HG02759 (cell line): ENCODE measurements around the gene SIGLEC7.
"Not testable (repeated sequence)": the region's sequence is repeated elsewhere in the genome, so short reads cannot be mapped to it uniquely, and the experiment has no call there.

ENCODE experiments used
- ATAC-seq: cut with Tn5 transposase; IDR thresholded peaks from one replicate; pipeline ENCODE4 v1.9.1; 2021; ENCODE audit warnings: mild to moderate bottlenecking, moderate library complexity; ENCODE audit not compliant: unreplicated experiment

The SIGLEC7 gene

DNA sequence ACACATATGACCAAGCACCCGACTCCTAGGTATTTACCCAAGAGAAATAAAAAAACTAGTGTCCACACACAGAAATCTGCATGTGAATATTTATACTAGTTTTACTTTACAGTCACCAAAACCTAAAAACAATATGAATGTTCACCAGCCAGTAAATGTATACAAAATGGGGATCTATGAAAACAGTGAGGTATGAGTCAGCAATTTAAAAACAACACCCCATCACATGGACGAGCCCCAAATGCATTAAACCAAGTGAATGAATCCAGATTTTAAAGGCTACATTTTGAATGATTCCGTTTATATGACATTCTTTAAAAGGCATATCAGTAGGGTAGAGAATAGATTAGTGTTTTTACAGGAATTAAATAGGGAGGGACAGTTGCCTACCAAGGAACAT is 22.1 kb downstream of the SIGLEC7 start:
- no peak for ATAC-seq

DNA sequence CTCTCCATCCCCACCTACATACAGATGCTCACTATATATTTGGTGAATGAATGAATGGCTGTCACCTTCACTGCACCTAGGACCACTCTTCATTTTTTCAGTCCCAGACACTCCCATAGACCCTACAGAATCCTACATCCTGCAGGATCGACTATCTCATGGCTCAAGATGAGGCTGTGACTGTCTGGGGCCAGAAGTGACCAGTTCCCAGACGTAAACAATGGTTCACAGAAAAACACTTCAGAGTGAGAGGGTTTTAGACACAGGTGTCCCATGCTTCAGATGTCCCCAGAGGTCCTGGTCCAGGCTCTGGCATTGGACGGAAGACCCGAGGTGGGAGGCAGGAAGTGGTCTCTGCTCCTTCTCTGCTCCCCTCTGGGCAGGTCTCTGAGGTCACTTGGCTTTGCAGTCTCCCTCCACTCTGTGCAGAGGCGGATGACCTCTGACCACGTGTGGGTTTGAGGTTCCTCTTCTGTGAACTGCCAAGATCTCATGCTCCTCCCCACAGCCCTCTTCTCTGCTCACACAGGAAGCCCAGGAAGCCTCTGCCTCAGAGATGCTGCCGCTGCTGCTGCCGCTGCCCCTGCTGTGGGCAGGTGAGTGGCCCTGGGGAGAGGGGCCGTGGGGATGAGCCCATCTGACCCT is 24.9 kb downstream of the SIGLEC7 start:
- ATAC-seq = no peak

DNA sequence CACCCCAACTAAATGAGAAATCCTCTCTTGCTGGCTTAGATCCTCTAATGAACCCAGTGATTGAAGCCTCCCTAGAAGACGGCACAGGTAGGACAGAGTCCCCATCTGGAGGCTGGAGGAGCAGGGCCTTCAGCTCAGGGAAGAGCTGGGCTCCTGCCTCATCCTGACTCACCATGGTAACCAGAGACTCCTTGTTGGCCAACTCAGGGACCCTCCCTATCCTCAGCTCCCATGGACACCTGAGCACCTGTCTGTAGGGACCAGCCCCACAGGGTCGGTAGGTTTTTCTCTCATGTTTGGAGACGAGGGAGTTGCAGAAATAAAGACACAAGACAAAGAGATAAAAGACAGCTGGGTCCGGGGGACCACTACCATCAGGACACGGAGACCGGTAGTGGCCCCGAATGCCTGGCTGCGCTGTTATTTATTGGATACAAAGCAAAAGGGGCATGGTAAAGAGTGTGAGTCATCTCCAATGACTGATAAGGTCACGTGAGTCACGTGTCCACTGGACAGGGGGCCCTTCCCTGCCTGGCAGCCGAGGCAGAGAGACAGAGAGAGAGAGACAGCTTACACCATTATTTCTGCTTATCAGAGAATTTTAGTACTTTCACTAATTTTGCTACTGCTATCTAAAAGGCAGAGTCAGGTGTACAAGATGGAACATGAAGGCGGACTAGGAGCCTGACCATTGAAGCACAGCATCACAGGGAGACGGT is 26.6 kb downstream of the SIGLEC7 start:
- ATAC-seq = no peak

DNA sequence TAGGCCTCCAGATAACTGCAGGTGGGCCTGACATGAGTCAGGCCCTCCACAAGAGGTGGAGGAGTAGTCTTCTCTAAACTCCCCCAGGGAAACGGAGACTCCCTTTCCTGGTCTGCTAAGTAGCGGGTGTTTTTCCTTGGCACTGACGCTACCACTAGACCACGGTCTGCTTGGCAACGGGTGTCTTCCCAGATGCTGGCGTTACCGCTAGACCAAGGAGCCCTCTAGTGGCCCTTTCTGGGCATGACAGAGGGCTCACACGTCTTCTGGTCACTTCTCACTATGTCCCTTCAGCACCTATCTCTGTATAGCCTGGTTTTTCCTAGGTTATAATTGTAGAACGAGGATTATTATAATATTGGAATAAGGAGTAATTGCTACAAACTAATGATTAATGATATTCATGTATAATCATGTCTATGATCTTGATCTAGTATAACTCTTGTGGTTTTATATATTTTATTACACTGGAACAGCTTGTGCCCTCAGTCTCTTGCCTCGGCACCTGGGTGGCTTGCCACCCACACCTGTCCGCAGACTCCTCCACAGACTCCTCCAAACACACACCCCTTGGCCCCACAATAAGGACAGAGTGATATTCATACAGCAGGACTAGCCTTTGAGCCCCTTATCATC is 27.3 kb downstream of the SIGLEC7 start:
- not testable (repeated sequence) for ATAC-seq

DNA sequence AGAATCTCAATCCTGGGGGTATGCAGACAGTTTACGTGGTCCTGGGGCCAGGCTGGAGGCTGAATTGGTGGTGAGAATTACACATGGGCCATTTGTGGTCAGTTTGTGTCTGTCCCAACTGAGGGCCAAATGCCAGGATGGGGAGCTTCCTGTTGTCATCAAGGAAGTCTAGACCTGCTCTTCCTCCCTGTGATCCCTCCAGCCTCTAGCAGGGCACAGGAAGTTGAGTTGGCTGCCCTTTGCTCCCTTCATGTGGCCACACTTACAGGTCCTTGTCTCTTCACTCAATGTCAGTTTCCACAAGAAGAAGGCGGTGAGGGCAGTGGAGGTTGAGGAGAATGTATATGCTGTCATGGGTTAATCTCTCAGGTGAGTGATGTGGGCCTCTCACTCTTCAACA is 30.1 kb downstream of the SIGLEC7 start:
- no peak for ATAC-seq

DNA sequence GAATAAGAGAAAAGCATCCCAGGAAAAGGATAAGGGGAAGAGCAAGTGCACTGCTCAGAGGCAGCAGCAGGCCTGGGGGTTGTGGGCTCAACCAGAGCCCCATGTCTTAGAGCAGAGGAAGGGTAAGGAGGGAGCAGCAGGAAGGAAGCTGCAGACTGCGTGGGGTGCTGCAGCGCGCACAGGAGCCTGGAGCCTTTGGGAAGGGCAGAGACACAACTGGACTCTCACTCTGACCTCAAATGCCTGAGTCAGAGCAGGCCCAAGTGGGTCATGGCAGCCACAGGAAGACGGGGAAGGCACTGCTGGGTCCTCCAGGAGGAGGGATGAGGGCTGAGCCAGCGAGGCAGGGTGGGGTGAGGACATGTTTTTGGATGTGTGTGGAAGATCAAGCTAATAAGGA is 31.6 kb downstream of the SIGLEC7 start:
- no peak for ATAC-seq

DNA sequence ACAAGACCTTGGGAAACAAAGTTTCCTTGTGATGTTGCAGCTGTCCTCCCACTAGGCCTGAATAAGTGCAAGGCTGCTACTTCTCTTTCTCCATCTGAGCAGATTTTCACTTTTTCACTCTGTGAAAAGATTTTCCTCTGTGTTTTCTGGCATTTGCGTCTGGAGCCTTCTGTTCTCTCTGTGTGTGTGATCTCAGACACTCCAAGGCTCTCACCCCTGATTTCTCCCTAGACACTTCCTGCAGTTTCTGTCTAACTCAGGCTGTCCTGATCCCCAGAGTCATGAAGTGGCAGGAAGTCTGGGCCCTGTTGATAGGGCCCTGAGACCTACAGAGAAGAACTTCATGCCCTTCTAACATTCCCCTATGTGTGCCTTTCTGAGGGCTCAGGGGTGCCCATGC is 37.2 kb downstream of the SIGLEC7 start:
- no peak for ATAC-seq

DNA sequence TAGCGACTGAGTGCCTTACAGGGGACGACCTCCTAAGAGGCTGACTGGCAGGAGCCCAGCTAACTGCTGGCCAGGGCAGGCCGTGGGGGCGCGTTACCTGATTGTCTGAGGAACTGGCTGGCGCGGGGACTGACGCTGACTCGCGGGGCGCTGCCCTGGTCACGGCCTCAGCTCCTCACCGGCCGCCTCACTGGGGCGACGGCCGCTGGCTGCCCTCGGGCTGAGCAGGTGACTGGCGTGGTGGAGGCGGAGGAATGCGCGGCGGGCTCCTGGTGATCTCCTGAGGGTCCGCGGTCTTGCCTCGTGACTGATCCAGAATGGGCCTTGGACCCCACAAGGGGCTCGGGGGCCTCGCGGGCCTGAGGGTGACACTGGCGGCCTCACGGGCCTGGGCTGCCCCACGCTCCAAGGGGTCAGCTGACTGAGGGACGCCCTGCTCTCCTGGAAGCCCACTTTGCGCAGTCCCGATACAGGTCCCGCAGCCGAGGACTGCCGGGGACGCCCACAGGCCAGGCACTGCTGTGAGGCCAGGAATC is 39.3 kb downstream of the SIGLEC7 start:
- ATAC-seq = no peak

DNA sequence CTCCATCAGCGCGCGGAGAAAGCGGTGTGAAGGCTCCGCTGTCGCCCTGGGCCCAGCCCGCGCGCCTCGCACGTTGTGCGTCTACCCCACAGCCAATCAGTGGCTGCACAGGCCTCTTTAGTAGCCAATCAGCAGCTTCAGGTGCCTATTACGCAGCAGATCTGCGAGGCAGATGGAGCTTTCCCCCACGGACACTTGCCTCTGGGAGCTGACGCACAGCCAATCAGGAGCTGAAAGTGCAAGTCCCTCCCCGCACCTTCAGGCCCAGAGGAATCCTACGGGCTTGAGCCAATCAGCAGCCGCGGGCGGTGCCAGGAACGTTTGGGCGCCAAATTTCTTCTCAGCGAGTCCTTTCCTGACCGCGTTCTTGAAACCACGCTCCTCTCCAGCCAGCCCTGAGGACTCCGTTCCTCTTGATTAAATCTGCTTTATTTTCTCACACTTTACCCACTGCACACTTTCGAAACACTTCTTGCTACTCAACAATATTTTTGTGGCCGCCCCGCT is 39.9 kb downstream of the SIGLEC7 start:
- no peak for ATAC-seq

DNA sequence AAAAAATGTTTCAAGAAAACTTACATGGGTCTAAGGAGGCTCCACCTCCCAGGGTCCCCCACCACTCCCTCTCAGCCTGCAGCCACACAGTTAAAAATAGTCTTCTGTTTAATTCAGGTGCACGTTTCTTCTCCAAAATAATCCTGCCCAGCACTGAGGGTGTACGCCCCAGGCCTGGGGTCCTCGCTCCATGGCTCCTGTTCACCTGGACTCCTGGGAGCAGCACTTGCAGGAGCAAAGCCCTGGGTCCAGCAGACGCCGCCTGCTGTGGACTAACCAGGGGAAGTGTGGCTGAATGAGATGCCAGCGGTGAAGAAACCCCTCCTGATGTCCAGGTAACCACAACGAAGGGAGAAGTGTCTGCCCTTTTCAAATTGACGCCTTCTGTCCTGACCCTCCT is 41.5 kb downstream of the SIGLEC7 start:
- ATAC-seq = no peak

DNA sequence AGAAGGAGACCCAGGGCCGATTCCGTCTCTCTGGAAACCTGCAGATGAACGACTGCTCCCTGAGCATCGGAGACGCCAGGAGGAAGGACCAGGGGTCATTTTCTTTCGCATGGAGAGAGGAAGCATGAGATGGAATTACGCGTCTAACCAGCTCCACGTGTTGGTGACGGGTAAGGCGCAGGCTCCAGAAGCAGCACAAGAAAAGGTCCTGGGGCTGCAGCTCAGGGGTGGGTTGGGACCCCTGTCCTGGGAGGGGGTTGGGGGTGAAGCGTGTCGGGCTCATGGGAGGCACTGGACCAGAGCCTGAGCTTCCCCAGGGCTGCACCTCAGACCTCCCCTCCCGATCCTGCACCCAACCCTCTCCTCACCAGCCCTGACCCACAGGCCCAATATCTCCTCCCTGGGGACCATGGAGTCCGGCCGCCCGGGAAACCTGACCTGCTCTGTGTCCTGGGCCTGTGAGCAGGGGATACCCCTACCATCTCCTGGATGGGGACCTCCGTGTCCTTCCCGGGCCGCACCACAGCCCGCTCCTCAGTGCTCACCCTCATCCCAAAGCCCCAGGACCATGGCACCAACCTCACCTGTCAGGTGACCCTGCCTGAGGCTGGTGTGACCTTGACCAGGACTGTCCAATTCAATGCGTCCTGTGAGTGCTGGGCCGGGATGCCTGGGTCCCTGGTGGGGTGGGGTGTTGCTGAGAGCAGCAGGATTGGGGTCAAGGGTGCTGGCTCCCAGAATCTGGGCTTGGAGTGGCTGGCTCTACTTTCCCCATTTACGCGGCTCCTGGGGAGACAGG is 43.2 kb downstream of the SIGLEC7 start:
- no peak for ATAC-seq

DNA sequence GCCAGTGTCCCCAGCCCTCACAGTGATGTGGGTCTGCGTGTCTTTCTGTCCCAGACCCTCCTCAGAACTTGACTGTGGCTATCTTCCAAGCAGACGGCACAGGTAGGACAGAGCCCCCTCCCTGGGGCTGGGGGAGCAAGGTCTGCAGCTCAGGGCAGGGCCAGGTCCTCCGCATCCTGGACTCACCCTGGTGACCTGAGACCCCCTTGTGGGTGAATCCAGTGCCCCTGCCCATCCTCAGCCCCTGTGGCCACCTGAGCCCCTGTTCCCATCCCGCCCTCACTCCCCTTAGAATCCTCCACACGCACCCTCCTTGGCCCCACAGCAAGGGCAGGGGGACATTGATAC is 43.7 kb downstream of the SIGLEC7 start:
- ATAC-seq = no peak

DNA sequence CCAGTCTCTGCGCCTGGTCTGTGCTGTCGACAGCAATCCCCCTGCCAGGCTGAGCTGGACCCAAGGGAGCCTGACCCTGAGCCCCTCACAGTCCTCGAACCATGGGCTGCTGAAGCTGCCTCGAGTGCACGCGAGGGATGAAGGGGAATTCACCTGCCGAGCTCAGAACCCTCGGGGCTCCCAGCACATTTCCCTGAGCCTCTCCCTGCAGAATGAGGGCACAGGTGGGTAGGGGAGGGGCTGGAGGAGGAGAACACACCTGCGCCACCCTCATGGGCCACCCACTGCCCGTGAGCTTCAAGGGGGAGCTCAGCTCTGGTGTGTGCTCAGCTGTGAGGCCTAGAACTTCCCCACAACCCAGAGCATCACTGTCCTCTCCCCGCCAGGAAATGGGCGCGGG is 44.2 kb downstream of the SIGLEC7 start:
- no peak for ATAC-seq

DNA sequence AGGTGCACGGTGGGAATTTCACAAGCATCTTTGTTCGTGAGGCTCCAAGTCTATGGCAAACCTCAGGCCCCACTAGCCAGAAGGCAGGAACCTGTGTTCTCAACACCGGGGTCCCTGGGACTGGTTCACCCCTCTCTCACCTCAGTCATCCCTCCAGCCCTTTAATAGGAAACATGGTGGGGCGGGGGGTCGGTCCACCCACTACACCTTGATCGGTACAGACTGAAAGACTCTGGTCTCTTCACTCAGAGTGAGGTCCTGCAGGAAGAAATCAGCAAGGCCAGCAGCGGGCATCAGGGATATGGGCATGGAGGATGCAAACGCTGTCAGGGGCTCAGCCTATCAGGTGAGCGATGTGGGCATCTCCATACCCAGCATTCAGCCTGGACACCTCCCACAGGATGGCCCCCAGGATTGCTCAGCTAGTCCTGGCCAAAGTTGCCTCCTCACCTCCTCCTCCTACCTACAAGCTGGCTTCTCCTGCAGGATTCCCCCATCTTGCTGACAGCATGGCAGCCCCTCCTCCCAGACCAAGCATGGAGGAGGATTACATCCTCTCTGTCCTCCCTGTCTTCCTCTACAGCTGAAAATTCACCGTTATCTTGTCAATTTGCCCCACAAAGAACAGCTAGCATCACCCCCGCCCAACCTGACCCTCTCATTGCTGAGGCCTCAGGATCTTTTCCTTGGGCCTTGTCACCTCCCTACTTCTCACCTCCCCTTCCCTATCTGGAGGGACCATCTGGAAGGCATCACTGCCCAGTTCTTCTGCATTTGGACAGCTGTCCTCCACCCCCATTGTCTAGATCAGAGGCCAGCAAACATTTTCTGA is 45.5 kb downstream of the SIGLEC7 start:
- ATAC-seq = no peak

DNA sequence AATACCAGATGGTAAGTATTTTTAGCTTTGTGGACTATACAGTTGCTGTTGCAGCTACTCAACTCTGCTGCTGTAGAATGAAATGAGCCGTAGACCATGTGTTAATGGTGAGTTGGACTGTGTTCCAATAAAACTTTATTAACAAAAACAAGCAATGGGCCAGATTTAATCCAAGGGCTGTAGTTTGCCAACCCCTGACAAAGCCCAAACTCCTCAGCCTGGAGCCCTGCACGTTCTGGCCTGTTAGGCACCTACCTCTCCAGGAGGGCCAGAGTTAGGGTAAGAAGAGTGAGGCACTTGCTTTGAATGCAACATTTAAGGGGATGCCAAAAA is 46.1 kb downstream of the SIGLEC7 start:
- ATAC-seq = no peak

DNA sequence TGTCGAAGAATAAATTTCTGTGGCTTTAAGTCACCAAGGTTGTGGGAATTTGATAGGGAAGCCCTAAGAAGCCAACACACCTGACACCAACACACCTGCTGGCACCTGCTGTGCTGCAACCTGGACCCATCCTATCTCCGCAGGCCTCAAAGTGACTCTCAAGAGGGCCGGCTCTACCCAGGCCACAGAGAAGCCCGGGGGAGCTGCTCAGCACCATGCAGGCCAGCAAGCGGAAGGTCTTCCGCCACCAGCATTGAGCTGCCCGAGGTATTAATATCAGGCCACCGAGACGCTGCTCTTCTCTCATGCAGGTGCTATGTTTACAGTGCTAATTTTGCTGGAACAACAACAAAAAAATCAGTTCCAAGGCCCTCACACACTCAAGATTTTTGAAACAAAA is 50.6 kb downstream of the SIGLEC7 start:
- ATAC-seq = no peak

DNA sequence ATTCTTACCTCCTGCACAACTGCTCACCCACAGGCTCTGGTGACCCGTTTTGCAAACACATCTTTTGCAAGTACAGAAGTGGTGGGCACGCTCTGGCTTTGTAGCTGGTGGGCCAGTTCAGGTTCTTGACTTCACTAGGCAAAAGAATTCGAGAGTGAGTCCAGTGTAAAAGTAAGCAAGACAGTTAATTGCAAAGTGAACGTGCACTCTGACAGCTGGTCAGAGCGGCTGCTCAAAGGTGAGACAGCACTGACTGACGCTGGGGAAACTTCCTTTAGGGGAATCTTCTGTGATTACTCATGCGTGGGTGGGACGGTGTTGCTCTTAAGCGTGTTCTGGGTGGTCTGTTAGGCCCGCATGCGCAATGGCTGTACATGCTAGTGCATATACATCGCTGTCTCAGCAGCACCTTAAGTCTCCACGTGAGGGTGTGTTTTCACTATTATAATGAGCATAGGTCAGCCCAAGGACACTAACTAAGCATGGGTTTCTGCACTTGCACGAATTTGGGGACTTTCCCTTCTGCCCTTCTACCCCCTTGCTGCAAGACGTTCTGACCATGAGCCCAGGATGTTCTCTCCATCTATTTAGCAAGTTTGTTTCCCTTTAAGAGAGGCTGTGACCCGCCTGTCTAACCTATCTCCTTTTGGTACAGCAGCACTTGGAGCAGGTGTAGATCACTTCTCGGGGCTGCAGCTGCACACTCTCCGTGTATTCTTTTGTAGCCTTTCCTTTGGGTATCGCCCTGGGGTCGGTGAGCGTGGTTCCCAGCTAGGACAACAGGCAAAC is 52.6 kb downstream of the SIGLEC7 start:
- ATAC-seq = no peak

DNA sequence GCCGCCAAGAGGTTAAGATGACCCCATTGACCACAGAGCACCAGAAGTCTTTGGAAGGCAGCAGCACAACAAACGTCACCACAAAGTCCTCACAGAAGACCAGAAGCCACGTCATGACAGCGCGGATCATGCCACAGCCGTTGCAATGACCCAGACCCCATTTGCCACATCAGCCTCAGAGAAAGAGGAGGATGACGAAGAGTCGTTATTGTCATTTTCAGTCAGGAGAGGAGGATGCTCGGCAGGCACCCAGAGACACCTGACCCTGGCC is 53.1 kb downstream of the SIGLEC7 start:
- ATAC-seq = no peak

DNA sequence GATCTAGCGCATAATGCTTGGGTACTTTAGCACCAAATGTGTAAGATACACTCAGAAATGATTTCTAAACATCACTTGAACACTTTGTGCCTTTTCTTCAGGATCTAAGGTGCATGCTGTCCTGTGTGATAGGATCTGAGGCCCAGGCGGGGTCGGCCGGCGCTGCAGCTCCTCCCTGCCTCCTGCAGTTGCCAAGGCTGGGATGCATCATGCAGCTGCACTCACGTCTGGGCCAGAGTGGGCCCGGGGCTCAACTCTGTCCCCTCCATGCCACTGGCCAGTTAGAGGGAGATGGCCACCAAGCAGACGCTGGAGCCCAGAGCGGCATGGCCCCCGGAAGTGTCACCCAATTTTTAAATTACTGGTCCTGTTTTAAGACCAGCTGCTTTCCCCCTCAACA is 53.5 kb downstream of the SIGLEC7 start:
- ATAC-seq = no peak

DNA sequence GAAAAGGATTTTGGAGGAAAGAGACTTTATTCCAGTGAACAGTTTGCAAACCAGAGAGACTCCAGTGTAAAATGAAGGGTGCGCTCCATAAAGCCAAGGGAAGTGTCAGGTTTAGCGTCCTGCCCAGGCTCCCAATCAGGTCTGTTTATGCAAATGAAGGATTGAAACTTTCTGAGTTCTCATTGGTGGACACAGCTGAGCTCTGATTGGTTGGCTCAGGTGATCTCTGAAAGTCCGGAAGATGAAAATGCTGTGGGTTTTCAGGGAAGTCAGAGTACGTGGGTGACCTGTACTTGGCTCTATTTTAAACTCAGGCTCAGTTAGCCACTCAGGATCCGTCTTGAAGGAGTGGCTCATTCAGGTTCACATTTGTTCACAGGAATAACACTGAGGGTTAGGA is 54.1 kb downstream of the SIGLEC7 start:
- ATAC-seq = no peak
